Gastroesophageal sphincter (tissue), 3 donors: ENCODE results near the gene SMCR8.

Source experiments
- EP300 ChIP-seq: sonication (generic); formaldehyde crosslinking; IDR thresholded peaks from one replicate; pipeline ENCODE4 v1.6.1; 2017; ENCODE audit warnings: antibody characterized with exemption, mild to moderate bottlenecking
- POLR2A ChIP-seq, 2 donors: fragments of 450-650 bp; IDR thresholded peaks; one replicate each; pipeline ENCODE4 v1.6.1; 2017; ENCODE audit warnings: antibody characterized with exemption in 2 of 2, mild to moderate bottlenecking in 2 of 2, moderate library complexity in 1 of 2
- POLR2AphosphoS5 ChIP-seq: sonication (generic); formaldehyde crosslinking; IDR thresholded peaks from one replicate; pipeline ENCODE4 v1.6.1; 2017; ENCODE audit warnings: antibody characterized with exemption
- TF ChIP-seq, protein P1 (sequence below), 4 experiments: fragments of 200-600 bp in 2 of 4; fragments of 450-650 bp in 2 of 4; sonication (generic) in 1 of 4; IDR thresholded peaks; one replicate each; pipeline ENCODE4 v1.5.1; 2017 to 2019; ENCODE audit warnings: antibody characterized with exemption in 4 of 4, mild to moderate bottlenecking in 2 of 4, moderate library complexity in 2 of 4

GRCh38 chr17:18320301-18320700 is 5.2 kb downstream of the SMCR8 start:
- TF ChIP-seq POLR2AphosphoS5 (no peak), EP300 (no peak), POLR2A (IDR thresholded peaks at IDR 0.05) (no peak)
- TF ChIP-seq, protein P1, sequence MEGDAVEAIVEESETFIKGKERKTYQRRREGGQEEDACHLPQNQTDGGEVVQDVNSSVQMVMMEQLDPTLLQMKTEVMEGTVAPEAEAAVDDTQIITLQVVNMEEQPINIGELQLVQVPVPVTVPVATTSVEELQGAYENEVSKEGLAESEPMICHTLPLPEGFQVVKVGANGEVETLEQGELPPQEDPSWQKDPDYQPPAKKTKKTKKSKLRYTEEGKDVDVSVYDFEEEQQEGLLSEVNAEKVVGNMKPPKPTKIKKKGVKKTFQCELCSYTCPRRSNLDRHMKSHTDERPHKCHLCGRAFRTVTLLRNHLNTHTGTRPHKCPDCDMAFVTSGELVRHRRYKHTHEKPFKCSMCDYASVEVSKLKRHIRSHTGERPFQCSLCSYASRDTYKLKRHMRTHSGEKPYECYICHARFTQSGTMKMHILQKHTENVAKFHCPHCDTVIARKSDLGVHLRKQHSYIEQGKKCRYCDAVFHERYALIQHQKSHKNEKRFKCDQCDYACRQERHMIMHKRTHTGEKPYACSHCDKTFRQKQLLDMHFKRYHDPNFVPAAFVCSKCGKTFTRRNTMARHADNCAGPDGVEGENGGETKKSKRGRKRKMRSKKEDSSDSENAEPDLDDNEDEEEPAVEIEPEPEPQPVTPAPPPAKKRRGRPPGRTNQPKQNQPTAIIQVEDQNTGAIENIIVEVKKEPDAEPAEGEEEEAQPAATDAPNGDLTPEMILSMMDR (IDR thresholded peaks at IDR 0.05) = no peak
